Measurements from ENCODE around the gene AIFM2.
"Not testable (repeated sequence)": the region's sequence is repeated elsewhere in the genome, so short reads cannot be mapped to it uniquely, and the experiment has no call there.

AIFM2 gene

DNA sequence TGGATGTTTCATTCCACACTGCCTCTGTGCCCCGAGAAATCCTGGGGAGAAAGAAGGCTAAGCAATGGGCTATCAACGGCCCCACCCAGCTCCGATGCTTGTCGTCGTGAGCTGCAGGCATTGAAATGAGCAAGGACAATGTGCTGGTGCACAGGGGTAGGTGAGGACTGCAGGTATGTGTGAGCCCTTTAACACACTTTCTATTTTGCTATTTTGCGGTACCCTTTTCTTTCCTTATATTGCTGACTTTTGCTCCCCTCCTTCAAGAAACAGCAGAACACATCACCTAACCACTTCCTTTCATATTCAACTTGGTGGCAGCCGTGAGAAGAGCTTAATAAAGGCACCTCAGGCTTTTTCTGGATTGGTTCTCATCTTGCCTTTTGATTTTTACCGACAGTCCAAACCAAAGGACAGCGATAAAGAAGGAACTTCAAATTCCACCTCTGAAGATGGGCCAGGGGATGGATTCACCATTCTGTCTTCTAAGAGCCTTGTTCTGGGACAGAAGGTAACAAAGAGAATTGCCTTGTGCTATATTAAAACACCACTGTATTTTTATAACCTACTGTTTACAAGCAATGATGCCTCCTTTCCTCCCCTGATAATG lies 39.2 kb downstream of the AIFM2 start:
- DNase-seq (ENCODE audit: low read depth in 2 of 2), result no peak

DNA sequence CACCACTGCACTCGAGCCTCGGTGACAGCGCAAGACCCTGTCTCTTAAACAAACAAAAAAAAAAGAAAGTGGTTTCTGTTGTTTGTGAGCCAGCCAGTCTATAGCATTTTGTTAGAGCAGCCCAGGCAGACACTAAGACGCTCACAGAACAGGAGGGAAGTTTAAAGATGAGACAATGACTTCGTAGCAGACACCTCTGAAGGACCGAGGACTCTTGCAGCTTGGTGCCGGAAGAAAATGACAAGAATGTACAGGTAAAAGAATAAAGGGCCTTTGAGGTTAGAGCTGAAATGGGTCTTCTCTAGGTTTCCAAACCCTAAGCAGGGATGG lies 40.3 kb downstream of the AIFM2 start:
- no peak for DNase-seq (ENCODE audit: low read depth in 2 of 2)

DNA sequence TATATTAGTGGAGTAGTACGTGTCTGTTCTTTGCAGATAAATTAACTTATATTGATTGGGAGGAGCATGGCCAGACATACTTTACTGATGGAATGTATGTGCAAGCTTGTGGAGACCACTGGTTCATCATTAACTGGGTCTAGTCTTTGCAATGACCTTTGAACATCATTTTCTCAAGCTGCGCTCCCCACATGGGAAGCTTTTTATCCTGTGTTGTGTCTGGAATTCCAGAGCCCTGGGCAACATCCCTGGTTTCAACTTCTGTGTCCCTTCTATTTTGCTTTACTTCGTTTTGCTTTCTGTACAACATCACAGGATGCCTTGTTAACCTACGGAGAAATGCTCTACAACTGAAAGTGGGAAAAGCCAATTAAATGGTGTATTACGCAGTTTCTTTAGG lies 41.7 kb downstream of the AIFM2 start:
- DNase-seq (ENCODE audit: low read depth in 2 of 2), result no peak

DNA sequence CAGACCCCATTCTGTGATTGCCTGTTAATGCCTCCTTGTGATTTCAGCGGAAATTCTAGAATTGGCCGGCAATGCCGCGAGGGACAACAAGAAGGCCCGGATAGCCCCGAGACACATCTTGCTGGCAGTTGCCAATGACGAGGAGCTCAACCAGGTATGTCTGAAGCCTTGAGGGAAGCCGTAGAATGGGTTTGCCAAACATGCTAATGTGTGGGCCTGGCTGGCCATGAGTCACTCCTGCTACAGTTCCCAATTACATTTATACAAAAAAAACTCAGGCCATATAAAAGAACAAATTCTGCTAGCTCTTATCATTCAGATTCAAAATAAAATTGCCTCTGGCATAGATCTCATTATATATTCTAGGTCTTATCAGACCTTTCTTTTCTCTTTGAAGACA lies 42.6 kb downstream of the AIFM2 start:
- DNase-seq (ENCODE audit: low read depth in 2 of 2), result no peak

DNA sequence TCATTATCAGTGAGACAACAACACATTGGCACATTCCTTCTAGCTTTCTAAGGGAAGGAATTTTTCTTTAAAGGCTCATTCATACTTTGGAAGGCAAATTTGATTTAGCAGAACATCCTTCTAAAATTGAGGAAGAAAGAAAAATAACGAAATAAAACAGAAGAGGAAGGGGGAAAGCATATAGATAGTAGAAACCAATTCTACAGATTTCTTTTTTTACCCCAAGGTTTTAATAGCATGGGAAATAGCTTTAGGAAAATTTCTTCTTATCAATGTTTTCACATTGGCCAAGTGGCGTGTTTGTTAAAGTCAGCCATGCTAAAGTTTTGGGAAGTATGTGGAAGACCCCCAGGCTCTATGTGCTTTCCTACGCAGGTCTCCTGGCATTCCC lies 44.3 kb downstream of the AIFM2 start:
- no peak for DNase-seq (ENCODE audit: low read depth in 2 of 2)

DNA sequence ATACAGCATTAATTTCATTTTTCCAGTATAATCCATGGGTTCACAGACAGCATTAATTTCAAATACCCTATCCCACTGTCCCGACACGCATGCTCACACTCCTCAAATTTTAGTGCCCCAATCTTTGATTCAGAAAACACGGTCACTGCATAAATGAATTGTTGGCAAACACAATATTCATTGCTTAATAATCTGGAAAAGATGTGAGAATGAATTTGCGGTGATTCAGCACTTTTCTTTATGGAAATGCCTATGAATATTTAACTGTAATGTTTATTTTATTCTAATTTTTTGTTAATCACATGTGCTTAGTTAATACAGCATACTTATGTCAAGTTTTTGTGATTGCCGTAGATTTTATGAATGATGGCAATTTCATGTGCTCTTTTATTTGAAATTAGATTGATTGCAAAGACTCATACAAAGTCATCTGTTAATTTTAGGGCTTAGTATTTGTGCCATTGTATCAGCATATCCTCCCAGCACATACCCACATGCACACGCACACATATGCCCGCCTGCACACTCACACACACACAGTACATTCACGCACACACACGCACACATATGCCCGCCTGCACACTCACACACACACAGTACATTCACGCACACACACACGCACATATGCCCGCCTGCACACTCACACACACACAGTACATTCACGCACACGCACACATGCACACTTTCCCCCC lies 44.9 kb downstream of the AIFM2 start:
- DNase-seq (ENCODE audit: low read depth in 2 of 2), result no peak

DNA sequence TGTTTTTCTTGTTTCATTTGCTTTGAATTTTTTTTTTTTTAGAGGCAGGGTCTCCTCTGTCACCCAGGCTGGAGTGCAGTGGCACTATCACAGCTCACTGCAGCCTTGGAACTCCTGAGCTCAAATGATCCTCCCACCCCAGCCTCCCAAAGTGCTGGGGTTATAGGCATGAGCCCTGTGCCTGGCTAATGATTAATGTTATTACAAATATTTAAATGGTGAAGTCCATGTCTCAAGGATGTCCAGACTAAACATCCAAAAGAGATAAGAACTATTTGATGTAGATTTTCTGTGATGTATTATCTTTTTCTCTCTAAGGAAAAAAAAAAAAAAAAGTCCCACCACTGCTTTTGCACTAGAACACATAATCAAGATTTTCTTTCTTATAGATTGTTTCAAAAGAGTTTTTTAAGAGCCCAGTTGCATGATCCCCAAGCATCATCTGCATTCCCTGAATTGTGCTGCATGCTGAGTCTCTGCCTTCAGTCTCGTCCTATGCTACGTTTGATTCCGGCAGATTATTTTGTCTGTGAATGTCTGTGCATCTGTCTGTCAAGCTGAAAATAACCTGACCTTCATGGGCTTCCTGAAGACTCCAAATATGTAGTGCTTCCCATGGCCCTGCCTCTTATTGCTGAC lies 46.5 kb downstream of the AIFM2 start:
- no peak for DNase-seq (ENCODE audit: low read depth in 2 of 2)

DNA sequence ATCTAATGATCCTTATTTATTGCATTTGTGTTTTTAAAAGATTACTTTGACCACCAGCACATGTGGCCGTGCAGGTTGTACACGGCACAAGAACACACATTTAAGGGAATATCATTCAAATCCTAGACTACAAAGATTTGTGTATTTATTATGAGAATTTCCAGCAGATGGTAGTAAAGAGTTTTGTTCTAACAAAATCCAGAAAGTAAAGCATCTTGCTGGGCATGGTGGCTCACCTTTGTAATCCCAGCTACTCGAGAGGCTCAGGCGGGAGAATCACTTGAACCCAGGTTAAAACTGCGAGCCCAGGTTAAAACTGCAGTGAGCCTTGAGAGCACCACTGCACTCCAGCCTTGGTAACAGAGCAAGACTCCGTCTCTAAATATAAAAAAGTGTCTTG lies 48.4 kb downstream of the AIFM2 start:
- DNase-seq (ENCODE audit: low read depth in 2 of 2), result no peak

DNA sequence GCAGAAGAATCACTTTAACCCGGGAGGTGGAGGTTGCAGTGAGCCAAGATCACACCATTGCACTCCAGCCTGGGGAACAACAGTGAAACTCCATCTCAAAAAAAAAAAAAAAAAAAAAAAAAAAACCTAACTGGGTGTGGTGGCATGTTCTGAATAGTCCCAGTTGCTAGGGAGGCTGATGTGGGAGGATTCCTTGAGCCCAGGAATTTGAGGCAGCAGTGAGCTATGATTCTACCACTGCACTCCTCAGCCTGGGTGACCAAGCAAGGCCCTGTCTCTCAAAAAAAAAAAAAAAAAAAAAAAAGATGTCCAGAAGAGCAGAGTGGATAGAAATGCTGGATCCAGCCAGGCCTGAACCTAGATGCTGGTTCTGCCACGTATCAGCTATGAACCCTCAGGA lies 51.8 kb downstream of the AIFM2 start:
- not testable (repeated sequence) for DNase-seq (ENCODE audit: low read depth in 2 of 2)

DNA sequence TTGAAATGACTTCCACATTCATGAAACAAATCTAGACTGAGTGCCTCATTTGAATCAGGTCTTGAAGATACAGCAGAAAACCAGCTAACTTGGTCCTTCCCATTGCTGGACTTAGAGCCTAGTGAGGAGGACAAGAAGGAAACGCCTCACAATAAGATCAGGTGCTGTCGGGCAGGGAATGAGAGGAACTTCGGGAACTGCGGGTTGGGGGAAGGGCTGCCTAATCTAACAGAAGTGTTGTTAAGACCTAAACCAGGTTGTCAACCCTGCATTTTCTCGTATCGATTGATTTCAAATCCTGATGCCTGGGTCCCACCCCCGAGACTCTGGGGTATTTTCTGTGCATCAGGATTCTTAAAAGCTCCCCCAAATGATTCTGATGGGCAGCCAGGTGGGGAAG lies 53.7 kb downstream of the AIFM2 start:
- DNase-seq (ENCODE audit: low read depth in 2 of 2), result no peak

DNA sequence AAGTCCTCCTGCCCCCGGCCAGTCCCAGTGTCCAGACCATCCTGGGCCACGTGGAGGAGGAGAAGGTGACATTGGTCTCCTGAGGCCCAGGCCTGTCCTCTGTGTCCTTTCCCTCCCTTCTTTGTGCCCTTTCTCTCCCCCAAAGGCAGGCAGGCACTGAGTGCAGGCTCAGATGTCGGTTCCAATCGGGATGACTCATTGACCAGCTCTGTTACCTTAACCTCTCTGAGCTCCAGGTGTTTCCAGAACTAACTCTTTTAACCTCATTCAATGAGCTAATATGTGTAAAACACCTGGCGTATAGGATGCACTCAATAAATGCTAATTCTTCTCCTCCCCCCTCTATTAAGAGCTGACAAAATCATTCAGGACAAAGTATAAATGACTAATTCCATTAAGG lies 54.3 kb downstream of the AIFM2 start:
- DNase-seq (ENCODE audit: low read depth in 2 of 2), result no peak

DNA sequence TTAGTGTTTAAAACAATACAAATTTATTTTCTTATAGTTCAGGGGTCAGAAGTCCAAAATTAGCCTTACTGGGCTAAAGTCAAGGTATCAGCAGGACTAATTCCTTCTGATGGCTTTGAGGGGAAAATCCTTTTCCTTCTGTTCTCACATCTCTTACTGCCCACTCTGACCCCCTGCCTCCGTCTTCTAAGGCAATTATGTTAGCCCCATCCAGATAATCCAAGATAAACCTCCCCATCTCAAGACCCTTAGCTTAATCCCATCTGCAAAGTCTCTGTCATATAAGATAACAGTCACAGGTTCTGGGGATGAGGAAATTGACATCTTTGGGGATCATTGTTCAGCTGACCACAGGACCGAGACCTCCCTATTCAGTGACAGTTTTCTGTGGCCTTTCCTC lies 57.7 kb downstream of the AIFM2 start:
- DNase-seq (ENCODE audit: low read depth in 2 of 2), result no peak

DNA sequence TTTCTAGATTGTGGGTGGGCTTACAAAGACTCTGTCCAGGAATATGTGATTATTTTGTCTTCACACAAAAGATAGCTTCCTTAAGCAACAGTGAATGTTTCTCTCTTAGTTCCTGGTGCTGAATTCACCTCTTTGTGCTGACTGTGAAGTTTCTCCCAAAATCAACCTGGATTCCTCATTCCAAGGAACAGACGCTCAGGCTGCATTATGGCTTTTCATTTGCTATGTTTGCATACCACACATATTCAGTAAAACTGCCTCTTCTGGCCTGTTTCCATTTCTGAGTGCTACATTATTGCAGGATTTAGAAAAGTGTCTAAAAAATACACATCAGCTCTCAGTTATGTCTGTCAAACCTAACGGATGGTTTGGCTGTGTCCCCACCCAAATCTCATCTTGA lies 58.5 kb downstream of the AIFM2 start:
- DNase-seq (ENCODE audit: low read depth in 2 of 2), result no peak

DNA sequence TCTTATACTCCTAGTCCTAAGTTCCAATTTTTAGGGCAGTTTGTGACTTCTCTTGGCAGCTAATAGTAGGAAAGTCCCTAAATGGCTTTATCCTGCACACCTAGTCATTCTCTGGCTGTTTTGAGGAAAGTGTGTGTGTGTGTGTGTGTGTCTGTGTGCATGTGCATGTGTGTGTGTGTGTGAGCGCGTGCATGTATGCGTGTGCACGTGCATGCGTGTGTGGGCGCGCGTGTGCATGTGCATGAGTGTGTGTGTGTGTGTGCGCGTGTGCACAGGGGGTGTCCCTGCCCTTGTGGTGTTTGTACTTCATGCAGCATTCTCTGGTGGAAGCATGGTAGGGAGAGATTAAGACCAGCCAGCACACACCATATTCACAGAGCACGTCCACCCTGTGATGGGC lies 61.8 kb downstream of the AIFM2 start:
- no peak for DNase-seq (ENCODE audit: low read depth in 2 of 2)

DNA sequence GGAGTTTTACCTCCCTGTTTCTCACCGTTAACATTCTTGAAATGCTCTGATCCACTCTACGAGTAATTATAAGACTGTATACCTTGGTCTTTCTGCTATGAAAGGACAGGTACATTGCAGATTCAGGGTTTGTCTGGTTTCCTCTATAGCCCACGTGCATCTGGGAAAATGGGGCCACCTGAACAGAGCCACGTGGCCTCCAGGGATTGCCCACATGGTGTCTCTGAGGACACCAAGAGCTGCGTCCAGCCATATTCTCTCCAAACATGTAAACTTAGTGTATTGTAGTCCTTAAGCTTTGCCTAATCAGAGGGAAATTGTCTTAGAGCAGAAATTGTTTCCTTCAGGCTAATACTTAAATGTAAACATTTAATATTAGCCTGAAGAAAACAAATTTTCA lies 63.3 kb downstream of the AIFM2 start:
- no peak for DNase-seq (ENCODE audit: low read depth in 2 of 2)

DNA sequence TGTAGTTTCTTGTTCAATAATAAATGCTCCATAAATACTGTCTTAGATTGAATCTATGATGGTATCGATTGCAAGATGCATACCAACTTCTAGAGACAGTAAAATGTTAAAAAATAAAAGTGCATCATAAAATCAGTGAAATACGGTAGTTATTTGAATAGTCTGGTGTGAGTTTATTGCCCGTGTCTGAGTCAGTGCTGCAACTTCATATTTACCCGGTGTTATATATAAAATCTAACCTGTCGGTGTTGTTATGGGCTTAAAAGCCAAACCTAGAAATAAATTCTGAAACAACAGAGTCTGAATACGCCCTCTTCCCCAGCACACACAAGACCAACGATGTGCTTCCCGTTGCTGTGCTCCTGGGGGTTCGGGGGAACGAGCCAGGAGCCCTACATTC lies 63.7 kb downstream of the AIFM2 start:
- no peak for DNase-seq (ENCODE audit: low read depth in 2 of 2)

DNA sequence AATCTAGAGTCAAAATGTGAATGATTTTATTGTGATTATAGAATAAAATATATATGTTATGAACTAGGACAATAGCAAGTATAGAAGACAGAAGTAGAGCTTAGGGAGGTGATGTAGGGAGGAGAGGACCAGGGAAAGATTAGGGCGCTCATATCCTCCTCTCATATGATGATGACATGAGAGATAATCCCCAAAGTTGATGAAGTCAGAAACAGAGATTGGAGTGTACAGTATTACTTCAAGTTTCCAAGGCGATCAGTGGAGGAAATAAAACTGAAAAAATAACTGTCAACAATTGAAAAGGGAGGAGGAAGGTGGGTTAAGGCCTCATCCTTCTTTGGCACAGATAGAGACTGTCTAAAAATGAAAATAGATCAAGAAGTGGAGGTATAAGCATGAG lies 65.0 kb downstream of the AIFM2 start:
- no peak for DNase-seq (ENCODE audit: low read depth in 2 of 2)

DNA sequence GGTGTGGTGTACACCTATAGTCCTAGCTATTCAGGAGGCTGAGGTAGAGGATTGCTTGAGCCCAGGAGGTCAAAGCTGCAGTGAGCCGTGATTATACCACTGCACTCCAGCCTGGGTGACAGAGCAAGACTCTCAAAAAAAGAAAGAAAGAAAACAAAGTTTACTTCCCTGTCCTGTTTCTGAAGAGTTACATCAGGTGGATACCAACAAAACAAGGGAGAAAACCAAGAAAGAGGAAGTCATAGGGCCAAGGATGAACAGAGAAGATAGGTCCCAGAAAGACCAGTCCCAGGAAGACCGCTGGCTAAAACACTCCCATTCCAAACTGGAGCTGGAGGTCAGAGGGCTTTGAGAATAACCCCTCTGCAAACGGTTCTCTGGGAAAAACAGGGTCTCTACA lies 66.4 kb downstream of the AIFM2 start:
- DNase-seq (ENCODE audit: low read depth in 2 of 2), result no peak

DNA sequence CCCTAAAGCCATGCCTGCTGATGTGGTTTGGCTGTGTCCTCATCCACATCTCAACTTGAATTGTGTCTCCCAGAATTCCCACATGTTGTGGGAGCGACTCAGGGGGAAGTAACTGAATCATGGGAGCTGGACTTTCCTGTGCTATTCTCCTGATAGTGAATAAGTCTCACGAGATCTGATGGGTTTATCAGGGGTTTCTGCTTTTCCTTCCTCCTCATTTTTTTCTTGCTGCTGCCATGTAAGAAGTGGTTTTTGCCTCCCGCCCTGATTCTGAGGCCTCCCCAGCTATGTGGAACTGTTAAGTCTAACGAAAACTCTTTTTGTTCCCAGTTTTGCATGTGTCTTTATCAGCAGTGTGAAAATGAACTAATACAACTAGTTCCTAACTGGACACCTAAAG lies 68.1 kb downstream of the AIFM2 start:
- no peak for DNase-seq (ENCODE audit: low read depth in 2 of 2)

DNA sequence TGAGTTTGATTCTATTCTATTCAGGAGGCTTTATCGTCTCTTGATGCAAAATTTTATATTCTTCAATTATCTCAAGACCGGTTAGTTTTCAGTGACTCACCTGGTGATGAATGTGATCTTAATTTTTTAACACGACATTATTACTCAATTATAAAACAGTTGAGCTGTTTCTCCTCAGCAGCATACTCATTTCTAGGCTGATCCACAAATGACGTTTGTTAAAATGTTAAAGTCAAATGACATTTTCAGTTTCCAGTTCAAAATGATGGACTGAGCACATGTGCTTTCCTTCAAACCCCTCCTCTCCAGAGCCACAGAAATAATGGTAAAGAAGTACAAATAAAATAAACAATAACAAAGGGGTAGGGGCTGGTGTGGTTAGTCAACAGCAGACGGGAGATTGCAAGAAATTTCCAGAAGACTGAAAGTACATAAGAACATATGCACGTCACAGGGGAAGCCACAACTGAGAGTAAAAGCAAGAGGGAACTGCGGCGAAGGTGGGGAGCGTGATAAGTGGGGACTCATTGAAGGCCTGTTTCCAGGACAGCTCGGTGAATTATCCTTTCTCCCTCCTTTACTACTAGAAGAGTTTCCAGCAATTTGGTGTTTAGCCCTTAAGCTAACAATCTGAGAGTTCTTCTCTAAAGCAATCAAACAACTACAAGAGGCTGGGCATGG lies 69.1 kb downstream of the AIFM2 start:
- DNase-seq (ENCODE audit: low read depth in 2 of 2), result no peak
